GM12878 (cell line): Measurements from ENCODE around the gene DNAAF5. TPM values are rescaled to one million over a fixed set of nuclear protein-coding genes. Genes with fewer than 3 reads are reported as not detected.

Experiments used
- CHD2 ChIP-seq: IDR thresholded peaks from 2 replicates; pipeline ENCODE4 v1.6.1; 2011; ENCODE audit warnings: low read depth, low read length, improper control_type of control experiment, borderline replicate concordance
- CUX1 ChIP-seq: IDR thresholded peaks from 2 replicates; pipeline ENCODE4 v1.6.1; 2012; ENCODE audit warnings: improper control_type of control experiment, low read depth, low read length; ENCODE audit not compliant: insufficient replicate concordance
- E2F4 ChIP-seq: IDR thresholded peaks from 2 replicates; pipeline ENCODE4 v1.6.1; 2012; ENCODE audit warnings: low read depth, low read length, improper control_type of control experiment
- ESRRA ChIP-seq: IDR thresholded peaks from 2 replicates; pipeline ENCODE4 v1.6.1; 2012; ENCODE audit warnings: mild to moderate bottlenecking, low read length, improper control_type of control experiment
- EZH2 ChIP-seq: IDR thresholded peaks from 2 replicates; pipeline ENCODE4 v1.6.1; 2012; ENCODE audit warnings: low read depth, mild to moderate bottlenecking, control low read depth, inconsistent platforms, low read length, borderline replicate concordance; ENCODE audit not compliant: control insufficient read depth
- SIN3A ChIP-seq: IDR thresholded peaks from 2 replicates; pipeline ENCODE4 v1.6.1; 2012; ENCODE audit warnings: low read depth, low read length, improper control_type of control experiment
- ZNF274 ChIP-seq: IDR thresholded peaks from one replicate; pipeline ENCODE4 v1.8.0; 2011; ENCODE audit not compliant: insufficient read length, insufficient read depth
- polyA plus RNA-seq, 11 experiments: library from polyadenylated mRNA; depleted of rRNA in 4 of 11; unstranded in 6 of 11; stranded (reverse) in 5 of 11; fragments of >200 nt; fragmentation: Nextera tagmentation in 4 of 11; fragmentation: Illumina TruSeq in 1 of 11; extraction: Ambion mirVana in 4 of 11; extraction: Trizol in 1 of 11; gene quantifications; 1 replicate in 1 of 11; 2 replicates in 10 of 11; pipeline versions ENCODE4 v1.2.1 to v1.2.3, GENCODE V29; 2011 to 2016; ENCODE audit warnings: inconsistent platforms in 2 of 11, missing spikeins in 2 of 11, low read depth in 1 of 11
- total RNA-seq, 4 experiments: library from RNA; depleted of rRNA in 3 of 4; stranded (reverse); fragments of >200 nt in 3 of 4; fragmentation: Illumina TruSeq in 1 of 4; extraction: Trizol in 1 of 4; gene quantifications; 2 replicates each; pipeline versions ENCODE4 v1.2.1 to v1.2.3, GENCODE V29; 2013 to 2021

DNAAF5 gene
- total and polyA plus RNA-seq, 10 of the 15 experiments (the other 5 are each of a cell fraction or from before 2014, with no cell fraction given) = 1.8 to 38.3 (median 9.2) TPM

- TF ChIP-seq CUX1 (no peak), SIN3A (no peak), CHD2 (no peak), E2F4 (no peak), EZH2 (no peak), ZNF274 (no peak), ESRRA (no peak)
Observed at GRCh38 chr7:791519-791918, 65.0 kb downstream of the DNAAF5 start (continued).
